HepG2 (cell line): ENCODE results near the gene SYNGR2. TPM values are rescaled to one million over a fixed set of nuclear protein-coding genes. Genes with fewer than 3 reads are reported as not detected.

Source experiments
- ARID2 ChIP-seq: sonication (generic); formaldehyde crosslinking; IDR thresholded peaks from 2 replicates; pipeline ENCODE4 v1.8.1; 2022; ENCODE audit warnings: mild to moderate bottlenecking, missing genetic modification reagents, borderline replicate concordance
- CREBL2 ChIP-seq: sonication (generic); formaldehyde crosslinking; IDR thresholded peaks from 2 replicates; pipeline ENCODE4 v1.8.1; 2023; ENCODE audit warnings: missing genetic modification reagents, mild to moderate bottlenecking, borderline replicate concordance
- CSRNP1 ChIP-seq: sonication (generic); formaldehyde crosslinking; IDR thresholded peaks from 2 replicates; pipeline ENCODE4 v1.8.1; 2023; ENCODE audit warnings: mild to moderate bottlenecking, missing genetic modification reagents
- FOXP1 ChIP-seq, 2 experiments: fragments of 450-650 bp in 1 of 2; IDR thresholded peaks; 2 replicates each; pipeline ENCODE4 v1.6.1; 2017 to 2018; ENCODE audit warnings: antibody characterized with exemption in 1 of 2
- HOXD1 ChIP-seq: sonication (generic); formaldehyde crosslinking; IDR thresholded peaks from 2 replicates; pipeline ENCODE4 v1.5.0; 2020; ENCODE audit warnings: missing genetic modification reagents
- NCOA2 ChIP-seq: sonication (generic); formaldehyde crosslinking; IDR thresholded peaks from 2 replicates; pipeline ENCODE4 v1.8.0; 2022; ENCODE audit warnings: inconsistent platforms
- PAXIP1 ChIP-seq: sonication (generic); formaldehyde crosslinking; conservative IDR thresholded peaks from 2 replicates; pipeline ENCODE4 v1.4.0; 2020; ENCODE audit warnings: mild to moderate bottlenecking, missing genetic modification reagents, moderate library complexity
- RCOR2 ChIP-seq: IDR thresholded peaks from 2 replicates; pipeline ENCODE4 v1.6.1; 2016; ENCODE audit warnings: missing biosample characterization, missing genetic modification reagents
- TOPORS ChIP-seq: sonication (generic); formaldehyde crosslinking; IDR thresholded peaks from 2 replicates; pipeline ENCODE4 v1.8.0; 2023; ENCODE audit warnings: mild to moderate bottlenecking, missing genetic modification reagents
- ZMAT3 ChIP-seq: sonication (generic); formaldehyde crosslinking; conservative IDR thresholded peaks from 2 replicates; pipeline ENCODE4 v1.7.0; 2021; ENCODE audit warnings: missing genetic modification reagents
- ZNF124 ChIP-seq: sonication (generic); formaldehyde crosslinking; IDR thresholded peaks from 2 replicates; pipeline ENCODE4 v1.4.0; 2020; ENCODE audit warnings: missing genetic modification reagents
- ZNF3 ChIP-seq: IDR thresholded peaks from 2 replicates; pipeline ENCODE4 v1.7.0; 2017; ENCODE audit warnings: inconsistent platforms
- ZNF513 ChIP-seq: sonication (generic); formaldehyde crosslinking; conservative IDR thresholded peaks from 2 replicates; pipeline ENCODE4 v1.5.0; 2020; ENCODE audit warnings: missing genetic modification reagents
- ZNF7 ChIP-seq: IDR thresholded peaks from 2 replicates; pipeline ENCODE4 v1.6.1; 2016; ENCODE audit warnings: missing biosample characterization, missing genetic modification reagents
- ZNF737 ChIP-seq: sonication (generic); formaldehyde crosslinking; IDR thresholded peaks from 2 replicates; pipeline ENCODE4 v1.5.0; 2020; ENCODE audit warnings: missing genetic modification reagents, mild to moderate bottlenecking, borderline replicate concordance
- ZNF781 ChIP-seq: sonication (generic); formaldehyde crosslinking; IDR thresholded peaks from 2 replicates; pipeline ENCODE4 v1.5.1; 2020; ENCODE audit warnings: borderline replicate concordance, mild to moderate bottlenecking, missing genetic modification reagents; ENCODE audit errors: not compliant biosample characterization
- ZNF883 ChIP-seq: sonication (generic); formaldehyde crosslinking; IDR thresholded peaks from 2 replicates; pipeline ENCODE4 v1.5.1; 2020; ENCODE audit warnings: mild to moderate bottlenecking, missing genetic modification reagents; ENCODE audit errors: not compliant biosample characterization
- polyA plus RNA-seq, 8 experiments: library from polyadenylated mRNA; depleted of rRNA in 3 of 8; stranded (reverse) in 7 of 8; unstranded in 1 of 8; fragments of >200 nt; fragmentation: Illumina TruSeq in 4 of 8; extraction: Trizol in 4 of 8; gene quantifications; 2 replicates each; pipeline versions ENCODE4 v1.2.1 to v1.2.3, GENCODE V29; 2011 to 2016; ENCODE audit warnings: low read depth in 4 of 8, missing spikeins in 1 of 8, mixed read lengths in 1 of 8; ENCODE audit not compliant: insufficient read depth in 1 of 8
- total RNA-seq, 5 experiments: library from RNA; depleted of rRNA; stranded (reverse); fragments of >200 nt; fragmentation: Illumina TruSeq; extraction: Trizol; gene quantifications; 2 replicates each; pipeline ENCODE4 v1.2.3, GENCODE V29; 2016; ENCODE audit warnings: low read depth in 1 of 5
- TF ChIP-seq, protein P1 (sequence below): sonication (generic); formaldehyde crosslinking; IDR thresholded peaks from 2 replicates; pipeline ENCODE4 v1.5.0; 2020; ENCODE audit warnings: mild to moderate bottlenecking, missing genetic modification reagents
- TF ChIP-seq, protein P2 (sequence below): sonication (generic); formaldehyde crosslinking; IDR thresholded peaks from 2 replicates; pipeline ENCODE4 v1.8.0; 2022; ENCODE audit warnings: missing genetic modification reagents, mild to moderate bottlenecking, borderline replicate concordance

Gene SYNGR2
- total and polyA plus RNA-seq, 2 of the 13 experiments (the other 11 are each of a cell fraction or from before 2014, with no cell fraction given) = 46.7 to 170 TPM

GRCh38 chr17:78140169-78141051 is 28.0 kb upstream of the SYNGR2 start (continued):
- TF ChIP-seq HOXD1 (CRISPR knock-in tag) (no peak), ZNF883 (CRISPR knock-in tag) (peak; percentile 50), CSRNP1 (CRISPR knock-in tag) (no peak), ARID2 (no peak), PAXIP1 (CRISPR knock-in tag) (peak; percentile 40; the same call in 1 of the 2 replicates), RCOR2 (CRISPR knock-in tag) (no peak), NCOA2 (no peak), CREBL2 (CRISPR knock-in tag) (no peak), ZNF124 (CRISPR knock-in tag) (0 out of 2 replicates have a peak, but pooled peaks have one; percentile 6), ZMAT3 (CRISPR knock-in tag) (no peak), ZNF3 (CRISPR knock-in tag) (no peak), ZNF781 (no peak), TOPORS (CRISPR knock-in tag) (no peak), ZNF7 (no peak), FOXP1 (IDR thresholded peaks at IDR 0.05) (no peak), FOXP1 (CRISPR knock-in tag; IDR thresholded peaks at IDR 0.05) (0 out of 2 replicates have a peak, but pooled peaks have one; percentile 14), ZNF513 (CRISPR knock-in tag) (no peak), ZNF737 (CRISPR knock-in tag) (no peak)
- TF ChIP-seq, protein P1, sequence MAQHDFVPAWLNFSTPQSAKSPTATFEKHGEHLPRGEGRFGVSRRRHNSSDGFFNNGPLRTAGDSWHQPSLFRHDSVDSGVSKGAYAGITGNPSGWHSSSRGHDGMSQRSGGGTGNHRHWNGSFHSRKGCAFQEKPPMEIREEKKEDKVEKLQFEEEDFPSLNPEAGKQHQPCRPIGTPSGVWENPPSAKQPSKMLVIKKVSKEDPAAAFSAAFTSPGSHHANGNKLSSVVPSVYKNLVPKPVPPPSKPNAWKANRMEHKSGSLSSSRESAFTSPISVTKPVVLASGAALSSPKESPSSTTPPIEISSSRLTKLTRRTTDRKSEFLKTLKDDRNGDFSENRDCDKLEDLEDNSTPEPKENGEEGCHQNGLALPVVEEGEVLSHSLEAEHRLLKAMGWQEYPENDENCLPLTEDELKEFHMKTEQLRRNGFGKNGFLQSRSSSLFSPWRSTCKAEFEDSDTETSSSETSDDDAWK (CRISPR knock-in tag) = no peak
- TF ChIP-seq, protein P2, sequence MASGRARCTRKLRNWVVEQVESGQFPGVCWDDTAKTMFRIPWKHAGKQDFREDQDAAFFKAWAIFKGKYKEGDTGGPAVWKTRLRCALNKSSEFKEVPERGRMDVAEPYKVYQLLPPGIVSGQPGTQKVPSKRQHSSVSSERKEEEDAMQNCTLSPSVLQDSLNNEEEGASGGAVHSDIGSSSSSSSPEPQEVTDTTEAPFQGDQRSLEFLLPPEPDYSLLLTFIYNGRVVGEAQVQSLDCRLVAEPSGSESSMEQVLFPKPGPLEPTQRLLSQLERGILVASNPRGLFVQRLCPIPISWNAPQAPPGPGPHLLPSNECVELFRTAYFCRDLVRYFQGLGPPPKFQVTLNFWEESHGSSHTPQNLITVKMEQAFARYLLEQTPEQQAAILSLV (CRISPR knock-in tag) = no peak; the same call in 1 of the 2 replicates
